Measurements from ENCODE around the gene SYNGAP1.
"Not testable (repeated sequence)": the region's sequence is repeated elsewhere in the genome, so short reads cannot be mapped to it uniquely, and the experiment has no call there.

Gene SYNGAP1

GRCh38 chr6:33469661-33470060, 49.8 kb downstream of the SYNGAP1 start:
- DNase-seq (ENCODE audit: low read depth), result no peak

DNA sequence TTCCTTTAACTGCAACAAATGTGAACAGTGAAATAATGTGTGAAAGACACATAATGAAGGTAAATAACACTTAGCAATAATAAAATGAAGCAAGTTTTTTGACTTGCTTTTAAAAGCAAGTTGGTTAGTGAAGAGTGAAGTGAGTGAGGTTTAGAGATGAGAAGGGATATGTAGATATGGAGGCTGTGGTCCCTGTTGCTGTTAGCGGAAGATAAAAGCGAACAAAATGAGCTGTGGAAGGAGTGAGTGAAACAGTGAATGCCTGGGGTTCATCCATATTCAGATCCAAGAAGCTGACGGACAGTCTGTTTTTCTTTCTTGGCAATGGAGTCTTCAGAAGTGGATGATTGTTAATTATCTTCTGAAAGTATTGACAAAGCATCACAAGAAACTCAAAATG, 58.0 kb downstream of the SYNGAP1 start:
- DNase-seq (ENCODE audit: low read depth), result no peak

DNA sequence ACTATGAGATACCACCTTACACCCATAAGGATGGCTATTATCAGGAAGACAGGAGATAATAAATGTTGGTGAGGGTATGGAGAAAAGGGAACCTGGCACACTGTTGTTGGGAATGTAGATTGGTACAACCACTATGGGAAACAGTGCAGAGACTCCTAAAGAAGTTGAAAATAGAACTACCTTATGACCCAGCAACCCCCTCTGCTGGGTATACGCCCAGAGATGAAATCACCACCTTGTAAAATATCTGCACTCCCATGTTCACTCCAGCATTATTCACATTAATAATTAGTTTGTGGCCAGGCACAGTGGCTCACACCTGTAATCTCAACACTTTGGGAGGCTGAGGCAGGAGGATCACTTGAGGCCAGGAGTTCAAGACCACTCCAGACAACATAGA, 61.3 kb downstream of the SYNGAP1 start:
- no peak for DNase-seq (ENCODE audit: low read depth)

- not testable (repeated sequence) for DNase-seq (ENCODE audit: low read depth)
Measured at GRCh38 chr6:33482620-33483019, 62.8 kb downstream of the SYNGAP1 start.

- DNase-seq (ENCODE audit: low read depth), result no peak
Measured at GRCh38 chr6:33483678-33484077, 63.8 kb downstream of the SYNGAP1 start.

DNA sequence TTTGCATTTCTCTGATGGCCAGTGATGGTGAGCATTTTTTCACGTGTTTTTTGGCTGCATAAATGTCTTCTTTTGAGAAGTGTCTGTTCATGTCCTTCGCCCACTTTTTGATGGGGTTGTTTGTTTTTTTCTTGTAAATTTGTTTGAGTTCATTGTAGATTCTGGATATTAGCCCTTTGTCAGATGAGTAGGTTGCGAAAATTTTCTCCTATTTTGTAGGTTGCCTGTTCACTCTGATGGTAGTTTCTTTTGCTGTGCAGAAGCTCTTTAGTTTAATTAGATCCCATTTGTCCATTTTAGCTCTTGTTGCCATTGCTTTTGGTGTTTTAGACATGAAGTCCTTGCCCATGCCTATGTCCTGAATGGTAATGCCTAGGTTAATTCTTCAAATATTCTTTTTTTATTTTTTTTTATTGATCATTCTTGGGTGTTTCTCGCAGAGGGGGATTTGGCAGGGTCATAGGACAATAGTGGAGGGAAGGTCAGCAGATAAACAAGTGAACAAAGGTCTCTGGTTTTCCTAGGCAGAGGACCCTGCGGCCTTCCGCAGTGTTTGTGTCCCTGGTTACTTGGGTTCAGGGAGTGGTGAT, 64.9 kb downstream of the SYNGAP1 start:
- DNase-seq (ENCODE audit: low read depth), result not testable (repeated sequence)

DNA sequence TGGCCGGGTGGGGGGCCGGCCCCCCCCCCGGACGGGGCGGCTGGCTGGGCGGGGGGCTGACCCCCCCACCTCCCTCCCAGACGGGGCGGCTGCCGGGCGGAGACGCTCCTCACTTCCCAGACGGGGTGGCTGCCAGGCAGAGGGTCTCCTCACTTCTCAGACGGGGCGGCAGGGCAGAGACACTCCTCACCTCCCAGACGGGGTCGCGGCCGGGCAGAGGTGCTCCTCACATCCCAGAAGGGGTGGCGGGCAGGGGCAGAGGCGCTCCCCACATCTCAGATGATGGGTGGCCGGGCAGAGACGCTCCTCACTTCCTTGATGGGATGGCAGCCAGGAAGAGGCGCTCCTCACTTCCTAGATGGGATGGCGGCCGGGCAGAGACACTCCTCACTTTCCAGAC, 65.8 kb downstream of the SYNGAP1 start:
- not testable (repeated sequence) for DNase-seq (ENCODE audit: low read depth)

- no peak for DNase-seq (ENCODE audit: low read depth)
Measured at GRCh38 chr6:33488339-33488738, 68.5 kb downstream of the SYNGAP1 start.

DNA sequence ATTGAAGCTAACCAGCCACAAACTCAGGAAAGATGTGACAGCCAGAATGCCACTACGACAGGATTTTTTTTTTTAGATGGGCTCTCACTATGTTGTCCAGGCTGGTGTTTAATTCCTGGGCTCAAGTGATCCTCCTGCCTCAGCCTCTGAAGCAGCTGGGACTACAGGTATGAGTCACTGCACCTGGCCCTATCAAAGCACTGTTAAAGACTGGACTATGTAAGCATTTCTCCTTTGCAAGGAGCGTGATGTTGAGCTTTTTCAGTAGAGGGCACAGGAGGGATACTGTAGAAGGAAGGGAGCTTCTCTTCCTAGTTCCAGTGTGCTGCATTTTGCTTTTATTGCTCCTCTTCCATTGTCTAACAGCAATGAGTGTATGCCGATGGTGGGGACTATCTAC, 70.3 kb downstream of the SYNGAP1 start:
- no peak for DNase-seq (ENCODE audit: low read depth)

GRCh38 chr6:33490621-33491020, 70.8 kb downstream of the SYNGAP1 start:
- no peak for DNase-seq (ENCODE audit: low read depth)

GRCh38 chr6:33492093-33492492, 72.2 kb downstream of the SYNGAP1 start:
- no peak for DNase-seq (ENCODE audit: low read depth)

GRCh38 chr6:33497157-33497556, 77.3 kb downstream of the SYNGAP1 start:
- DNase-seq (ENCODE audit: low read depth), result no peak

- DNase-seq (ENCODE audit: low read depth), result no peak
Measured at GRCh38 chr6:33502486-33502885, 82.6 kb downstream of the SYNGAP1 start.

DNA sequence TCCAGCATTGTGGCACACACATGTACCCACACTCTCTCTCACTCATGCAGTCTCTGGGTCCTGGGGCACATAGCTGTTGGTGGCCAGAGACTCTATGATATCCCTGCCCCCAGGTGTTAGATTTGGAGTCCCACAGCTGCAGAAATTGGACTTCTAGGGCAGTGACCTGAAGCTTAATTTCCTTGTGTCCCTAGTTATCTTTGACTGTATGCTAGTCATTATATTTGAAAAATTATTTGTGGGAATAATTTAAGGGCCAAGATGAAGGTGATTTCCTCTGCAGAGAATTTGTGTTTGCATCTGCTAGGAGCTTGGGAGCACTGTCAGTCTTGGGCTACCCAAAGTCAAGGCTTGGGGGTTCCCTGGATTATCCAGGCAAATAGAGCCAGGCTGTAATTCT, 84.6 kb downstream of the SYNGAP1 start:
- no peak for DNase-seq (ENCODE audit: low read depth)

Data from amniotic epithelial cell (primary cell).